Neural cell (in vitro differentiated cells): ENCODE measurements around the gene PLCL2.

ENCODE experiments used
- EP300 ChIP-seq: fragments of 450-650 bp; conservative IDR thresholded peaks from 2 replicates; pipeline ENCODE4 v1.6.1; 2014; ENCODE audit warnings: antibody characterized with exemption, mild to moderate bottlenecking, moderate library complexity; ENCODE audit not compliant: poor library complexity, severe bottlenecking
- EZH2 ChIP-seq: fragments of 200-600, 300-800 bp; shearing (Covaris generic), sonication (generic); IDR thresholded peaks from 2 replicates; pipeline ENCODE4 v1.6.1; 2014; ENCODE audit warnings: antibody characterized with exemption, low read length, borderline replicate concordance, mild to moderate bottlenecking; ENCODE audit not compliant: insufficient read depth, poor library complexity, severe bottlenecking
- MXI1 ChIP-seq: fragments of 450-650 bp; conservative IDR thresholded peaks from 2 replicates; pipeline ENCODE4 v1.6.1; 2014; ENCODE audit warnings: antibody characterized with exemption, mild to moderate bottlenecking; ENCODE audit not compliant: poor library complexity, severe bottlenecking
- POLR2AphosphoS5 ChIP-seq: IDR thresholded peaks from 2 replicates; pipeline ENCODE4 v1.6.1; 2012
- RAD21 ChIP-seq: fragments of 450-650 bp; conservative IDR thresholded peaks from 2 replicates; pipeline ENCODE4 v1.6.1; 2014; ENCODE audit warnings: antibody characterized with exemption, mild to moderate bottlenecking, moderate library complexity
- SMC3 ChIP-seq: fragments of 450-650 bp; conservative IDR thresholded peaks from 2 replicates; pipeline ENCODE4 v1.6.1; 2014; ENCODE audit warnings: antibody characterized with exemption, mild to moderate bottlenecking, moderate library complexity; ENCODE audit not compliant: poor library complexity
- TAF1 ChIP-seq: IDR thresholded peaks from 2 replicates; pipeline ENCODE4 v1.6.1; 2012; ENCODE audit warnings: low read depth
- TF ChIP-seq, protein P1 (sequence below): fragments of 450-650 bp; IDR thresholded peaks from 2 replicates; pipeline ENCODE4 v1.5.1; 2014; ENCODE audit warnings: antibody characterized with exemption, mild to moderate bottlenecking, moderate library complexity; ENCODE audit not compliant: poor library complexity, severe bottlenecking
- TF ChIP-seq, protein P2 (sequence below): IDR thresholded peaks from 2 replicates; pipeline ENCODE4 v1.6.1; 2012; ENCODE audit warnings: borderline replicate concordance

DNA sequence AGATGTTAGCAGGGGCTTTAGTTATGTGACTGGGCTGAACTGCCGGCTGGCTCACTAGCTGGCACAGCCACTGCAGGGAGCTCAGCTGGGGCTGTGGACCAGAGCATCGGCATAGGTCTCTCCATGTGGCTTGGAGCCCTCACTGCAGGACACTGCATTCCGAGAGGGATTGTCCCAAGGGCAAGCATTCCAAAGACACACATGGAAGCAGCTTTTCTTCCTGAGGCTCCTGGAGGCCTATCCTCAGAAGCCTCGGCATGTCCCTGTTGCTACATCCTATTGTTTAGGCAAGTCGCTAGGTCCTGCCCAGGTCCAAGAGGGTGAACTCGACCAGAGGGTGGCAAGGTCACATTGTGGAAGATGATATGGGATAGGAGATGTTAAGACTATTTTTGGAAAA, 209.8 kb downstream of the PLCL2 start:
- TF ChIP-seq, protein P1, sequence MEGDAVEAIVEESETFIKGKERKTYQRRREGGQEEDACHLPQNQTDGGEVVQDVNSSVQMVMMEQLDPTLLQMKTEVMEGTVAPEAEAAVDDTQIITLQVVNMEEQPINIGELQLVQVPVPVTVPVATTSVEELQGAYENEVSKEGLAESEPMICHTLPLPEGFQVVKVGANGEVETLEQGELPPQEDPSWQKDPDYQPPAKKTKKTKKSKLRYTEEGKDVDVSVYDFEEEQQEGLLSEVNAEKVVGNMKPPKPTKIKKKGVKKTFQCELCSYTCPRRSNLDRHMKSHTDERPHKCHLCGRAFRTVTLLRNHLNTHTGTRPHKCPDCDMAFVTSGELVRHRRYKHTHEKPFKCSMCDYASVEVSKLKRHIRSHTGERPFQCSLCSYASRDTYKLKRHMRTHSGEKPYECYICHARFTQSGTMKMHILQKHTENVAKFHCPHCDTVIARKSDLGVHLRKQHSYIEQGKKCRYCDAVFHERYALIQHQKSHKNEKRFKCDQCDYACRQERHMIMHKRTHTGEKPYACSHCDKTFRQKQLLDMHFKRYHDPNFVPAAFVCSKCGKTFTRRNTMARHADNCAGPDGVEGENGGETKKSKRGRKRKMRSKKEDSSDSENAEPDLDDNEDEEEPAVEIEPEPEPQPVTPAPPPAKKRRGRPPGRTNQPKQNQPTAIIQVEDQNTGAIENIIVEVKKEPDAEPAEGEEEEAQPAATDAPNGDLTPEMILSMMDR, result no peak
- TF ChIP-seq EP300, result no peak
- no peak for TF ChIP-seq SMC3
- no peak for TF ChIP-seq EZH2
- TF ChIP-seq RAD21, result no peak
- no peak for TF ChIP-seq TAF1
- TF ChIP-seq MXI1, result no peak
- TF ChIP-seq POLR2AphosphoS5, result no peak
- TF ChIP-seq, protein P2, sequence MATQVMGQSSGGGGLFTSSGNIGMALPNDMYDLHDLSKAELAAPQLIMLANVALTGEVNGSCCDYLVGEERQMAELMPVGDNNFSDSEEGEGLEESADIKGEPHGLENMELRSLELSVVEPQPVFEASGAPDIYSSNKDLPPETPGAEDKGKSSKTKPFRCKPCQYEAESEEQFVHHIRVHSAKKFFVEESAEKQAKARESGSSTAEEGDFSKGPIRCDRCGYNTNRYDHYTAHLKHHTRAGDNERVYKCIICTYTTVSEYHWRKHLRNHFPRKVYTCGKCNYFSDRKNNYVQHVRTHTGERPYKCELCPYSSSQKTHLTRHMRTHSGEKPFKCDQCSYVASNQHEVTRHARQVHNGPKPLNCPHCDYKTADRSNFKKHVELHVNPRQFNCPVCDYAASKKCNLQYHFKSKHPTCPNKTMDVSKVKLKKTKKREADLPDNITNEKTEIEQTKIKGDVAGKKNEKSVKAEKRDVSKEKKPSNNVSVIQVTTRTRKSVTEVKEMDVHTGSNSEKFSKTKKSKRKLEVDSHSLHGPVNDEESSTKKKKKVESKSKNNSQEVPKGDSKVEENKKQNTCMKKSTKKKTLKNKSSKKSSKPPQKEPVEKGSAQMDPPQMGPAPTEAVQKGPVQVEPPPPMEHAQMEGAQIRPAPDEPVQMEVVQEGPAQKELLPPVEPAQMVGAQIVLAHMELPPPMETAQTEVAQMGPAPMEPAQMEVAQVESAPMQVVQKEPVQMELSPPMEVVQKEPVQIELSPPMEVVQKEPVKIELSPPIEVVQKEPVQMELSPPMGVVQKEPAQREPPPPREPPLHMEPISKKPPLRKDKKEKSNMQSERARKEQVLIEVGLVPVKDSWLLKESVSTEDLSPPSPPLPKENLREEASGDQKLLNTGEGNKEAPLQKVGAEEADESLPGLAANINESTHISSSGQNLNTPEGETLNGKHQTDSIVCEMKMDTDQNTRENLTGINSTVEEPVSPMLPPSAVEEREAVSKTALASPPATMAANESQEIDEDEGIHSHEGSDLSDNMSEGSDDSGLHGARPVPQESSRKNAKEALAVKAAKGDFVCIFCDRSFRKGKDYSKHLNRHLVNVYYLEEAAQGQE, result no peak
